Vagina (tissue), 2 donors: ENCODE data around the gene RSRC2. TPM values are rescaled to one million over a fixed set of nuclear protein-coding genes. Genes with fewer than 3 reads are reported as not detected.
A peak's percentile ranks its signal among the peaks of the same experiment; 100 is the strongest.

Source experiments
- DNase-seq, 2 donors: peaks; one replicate each; pipeline ENCODE4 v3.0.0-alpha.2; 2017; ENCODE audit errors: extremely low spot score in 2 of 2
- H3K27ac ChIP-seq: fragments of 200-600 bp; sonication (generic); one replicate; pipeline ENCODE4 v1.5.1; 2019
- H3K27me3 ChIP-seq: fragments of 200-600 bp; sonication (generic); one replicate; pipeline ENCODE4 v1.5.1; 2019
- H3K36me3 ChIP-seq, 2 donors: fragments of 200-600 bp; sonication (generic); one replicate each; pipeline ENCODE4 v1.5.1; 2017 to 2019
- H3K4me1 ChIP-seq: fragments of 200-600 bp; sonication (generic); one replicate; pipeline ENCODE4 v1.5.1; 2019
- H3K4me3 ChIP-seq, 2 donors: fragments of 200-600 bp; sonication (generic); 1 replicate in 1 of 2; 2 replicates in 1 of 2; pipeline ENCODE4 v1.5.1; 2016 to 2019
- H3K9me3 ChIP-seq: fragments of 200-600 bp; sonication (generic); one replicate; pipeline ENCODE4 v1.5.1; 2019
- POLR2A ChIP-seq, 2 donors: fragments of 450-650 bp; IDR thresholded peaks; one replicate each; pipeline ENCODE4 v1.6.1; 2017; ENCODE audit warnings: antibody characterized with exemption in 2 of 2, mild to moderate bottlenecking in 2 of 2, moderate library complexity in 2 of 2
- POLR2AphosphoS5 ChIP-seq, 2 donors: sonication (generic); formaldehyde crosslinking; IDR thresholded peaks; one replicate each; pipeline ENCODE4 v1.9.0; 2017; ENCODE audit warnings: antibody characterized with exemption in 2 of 2, mild to moderate bottlenecking in 2 of 2, low read depth in 1 of 2; ENCODE audit not compliant: insufficient read depth in 1 of 2
- intact Hi-C: fragments of 100-400 bp; cut with DNase I; formaldehyde crosslinking; loops from one replicate; pipeline ENCODE4 v1.15.1; 2023
- total RNA-seq: library from RNA; depleted of rRNA; stranded (reverse); fragments of >200 nt; gene quantifications from one replicate; pipeline ENCODE4 v1.2.3, GENCODE V29; 2016
- TF ChIP-seq, protein P1 (sequence below), 3 experiments: fragments of 450-650 bp in 2 of 3; fragments of 200-600 bp in 1 of 3; sonication (generic) in 1 of 3; IDR thresholded peaks; one replicate each; pipeline ENCODE4 v1.5.1; 2017 to 2019; ENCODE audit warnings: antibody characterized with exemption in 3 of 3, mild to moderate bottlenecking in 2 of 3, moderate library complexity in 2 of 3

Gene RSRC2
- total RNA-seq, 1 donor from 2014 or later = 93.3 TPM

DNA sequence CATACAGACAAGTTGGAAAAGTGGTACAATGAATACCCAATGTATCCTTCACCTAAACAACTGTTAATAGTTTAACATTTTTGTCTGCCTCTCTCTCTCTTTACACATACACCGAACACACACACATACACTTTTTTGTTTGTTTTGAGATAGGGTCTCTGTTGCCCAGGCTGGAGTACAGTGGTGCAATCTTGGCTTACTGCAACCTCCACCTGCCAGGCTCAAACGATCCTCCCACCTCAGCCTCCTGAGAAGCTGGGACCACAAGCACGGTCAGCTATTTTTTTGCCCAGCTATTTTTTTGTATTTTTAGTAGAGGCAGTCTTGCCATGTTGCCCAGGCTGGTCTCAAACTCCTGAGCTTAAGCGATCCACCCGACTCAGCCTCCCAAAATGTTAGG is 42.8 kb downstream of the RSRC2 start:
- no peaks in the 10 kb centered on the region for H3K9me3 ChIP-seq
- no peak for DNase-seq
- TF ChIP-seq POLR2AphosphoS5 (IDR thresholded peaks at IDR 0.05; ENCODE audit: insufficient read depth in 1 of 2, low read depth in 1 of 2) (no peak), POLR2A (IDR thresholded peaks at IDR 0.05) (no peak)
- TF ChIP-seq, protein P1, sequence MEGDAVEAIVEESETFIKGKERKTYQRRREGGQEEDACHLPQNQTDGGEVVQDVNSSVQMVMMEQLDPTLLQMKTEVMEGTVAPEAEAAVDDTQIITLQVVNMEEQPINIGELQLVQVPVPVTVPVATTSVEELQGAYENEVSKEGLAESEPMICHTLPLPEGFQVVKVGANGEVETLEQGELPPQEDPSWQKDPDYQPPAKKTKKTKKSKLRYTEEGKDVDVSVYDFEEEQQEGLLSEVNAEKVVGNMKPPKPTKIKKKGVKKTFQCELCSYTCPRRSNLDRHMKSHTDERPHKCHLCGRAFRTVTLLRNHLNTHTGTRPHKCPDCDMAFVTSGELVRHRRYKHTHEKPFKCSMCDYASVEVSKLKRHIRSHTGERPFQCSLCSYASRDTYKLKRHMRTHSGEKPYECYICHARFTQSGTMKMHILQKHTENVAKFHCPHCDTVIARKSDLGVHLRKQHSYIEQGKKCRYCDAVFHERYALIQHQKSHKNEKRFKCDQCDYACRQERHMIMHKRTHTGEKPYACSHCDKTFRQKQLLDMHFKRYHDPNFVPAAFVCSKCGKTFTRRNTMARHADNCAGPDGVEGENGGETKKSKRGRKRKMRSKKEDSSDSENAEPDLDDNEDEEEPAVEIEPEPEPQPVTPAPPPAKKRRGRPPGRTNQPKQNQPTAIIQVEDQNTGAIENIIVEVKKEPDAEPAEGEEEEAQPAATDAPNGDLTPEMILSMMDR (IDR thresholded peaks at IDR 0.05) = no peak
- H3K27ac ChIP-seq = no peak overlapping the region
- no peaks in the 10 kb centered on the region for H3K4me1 ChIP-seq
- H3K36me3 ChIP-seq = peaks cover 0 to 86% of the 10 kb centered on the region in 2 donors
- intact Hi-C loops = no loop called here
- no peak overlapping the region for H3K4me3 ChIP-seq
- H3K27me3 ChIP-seq = no peaks in the 10 kb centered on the region

DNA sequence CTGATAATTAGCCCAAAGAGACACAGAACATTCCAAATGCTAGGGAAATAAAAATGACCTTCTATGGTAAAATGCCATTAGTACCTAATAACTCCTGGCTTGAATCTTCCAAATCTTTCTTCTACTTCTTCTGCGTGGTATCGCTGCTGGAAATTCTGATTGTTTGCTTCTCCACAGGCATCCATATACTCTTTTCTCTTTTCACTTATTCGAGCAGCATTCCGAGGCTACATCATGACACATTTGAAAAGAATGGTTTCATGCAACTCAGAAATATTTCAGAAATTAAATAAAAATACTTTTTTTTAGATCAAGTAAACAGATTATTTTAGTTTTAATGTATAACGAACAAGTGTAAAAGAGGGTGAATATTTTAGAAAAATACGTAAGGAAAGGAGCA is 44.9 kb downstream of the RSRC2 start:
- no peak overlapping the region for H3K4me3 ChIP-seq
- H3K4me1 ChIP-seq = no peaks in the 10 kb centered on the region
- intact Hi-C loops = no loop called here
- H3K36me3 ChIP-seq = peaks cover 0 to 87% of the 10 kb centered on the region in 2 donors
- no peak for TF ChIP-seq POLR2AphosphoS5 (IDR thresholded peaks at IDR 0.05; ENCODE audit: insufficient read depth in 1 of 2, low read depth in 1 of 2)
- H3K9me3 ChIP-seq = no peaks in the 10 kb centered on the region
- no peaks in the 10 kb centered on the region for H3K27me3 ChIP-seq
- no peak overlapping the region for H3K27ac ChIP-seq
- DNase-seq = no peak

DNA sequence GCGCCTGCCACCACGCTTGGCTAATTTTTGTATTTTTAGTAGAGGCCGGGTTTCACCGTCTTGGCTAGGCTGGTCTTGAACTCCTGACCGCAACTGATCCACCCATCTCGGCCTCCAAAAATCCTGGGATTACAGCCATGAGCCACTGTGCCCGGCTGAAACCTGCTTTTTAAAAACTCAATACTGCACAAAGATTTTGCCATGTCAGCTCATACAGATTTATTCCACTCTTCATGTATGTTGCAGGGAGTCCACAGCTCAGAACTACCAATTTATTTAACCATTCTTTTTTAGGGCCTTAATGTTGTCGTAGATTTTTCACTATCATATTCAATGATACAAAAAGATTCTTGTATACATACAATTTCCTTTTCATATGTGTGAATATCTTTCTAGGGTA is 46.0 kb downstream of the RSRC2 start:
- intact Hi-C loops = no loop called here
- Histone ChIP-seq H3K4me1 (no peaks in the 10 kb centered on the region), H3K9me3 (no peaks in the 10 kb centered on the region), H3K27ac (no peak overlapping the region), H3K27me3 (no peaks in the 10 kb centered on the region), H3K4me3 (no peak overlapping the region), H3K36me3 (peaks cover 0 to 88% of the 10 kb centered on the region in 2 donors)
- no peak for DNase-seq
- TF ChIP-seq, protein P1 (IDR thresholded peaks at IDR 0.05) = no peak
- TF ChIP-seq POLR2AphosphoS5 (IDR thresholded peaks at IDR 0.05; ENCODE audit: insufficient read depth in 1 of 2, low read depth in 1 of 2) = no peak

DNA sequence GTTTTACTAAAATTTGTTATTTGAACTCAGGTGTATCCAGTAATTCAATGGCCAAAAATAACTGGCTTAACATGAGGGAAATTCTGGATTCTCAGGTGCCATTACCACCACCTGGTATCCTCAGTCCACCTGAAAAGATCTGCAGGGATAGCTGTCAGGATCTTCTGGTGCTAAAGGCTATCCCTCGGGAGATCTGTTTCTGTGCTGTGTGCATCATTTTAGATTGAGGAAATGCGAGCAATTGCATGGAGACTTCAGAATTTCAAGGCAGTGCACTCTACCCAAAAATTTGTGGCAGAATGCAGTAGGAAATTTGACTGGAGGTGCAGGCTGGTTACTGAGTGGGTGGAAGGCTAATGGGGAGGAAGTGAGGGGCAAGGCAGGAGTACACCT is 52.4 kb downstream of the RSRC2 start:
- H3K27me3 ChIP-seq = no peaks in the 10 kb centered on the region
- no peak for DNase-seq
- H3K27ac ChIP-seq = no peak overlapping the region
- intact Hi-C loops = no loop called here
- H3K4me1 ChIP-seq = peaks cover 9% of the 10 kb centered on the region
- H3K4me3 ChIP-seq = no peak overlapping the region
- no peak for TF ChIP-seq POLR2AphosphoS5 (IDR thresholded peaks at IDR 0.05; ENCODE audit: insufficient read depth in 1 of 2, low read depth in 1 of 2)
- TF ChIP-seq, protein P1 (IDR thresholded peaks at IDR 0.05) = no peak
- TF ChIP-seq POLR2A (IDR thresholded peaks at IDR 0.05) = no peak
- peaks cover 0 to 62% of the 10 kb centered on the region in 2 donors for H3K36me3 ChIP-seq
- H3K9me3 ChIP-seq = no peaks in the 10 kb centered on the region

DNA sequence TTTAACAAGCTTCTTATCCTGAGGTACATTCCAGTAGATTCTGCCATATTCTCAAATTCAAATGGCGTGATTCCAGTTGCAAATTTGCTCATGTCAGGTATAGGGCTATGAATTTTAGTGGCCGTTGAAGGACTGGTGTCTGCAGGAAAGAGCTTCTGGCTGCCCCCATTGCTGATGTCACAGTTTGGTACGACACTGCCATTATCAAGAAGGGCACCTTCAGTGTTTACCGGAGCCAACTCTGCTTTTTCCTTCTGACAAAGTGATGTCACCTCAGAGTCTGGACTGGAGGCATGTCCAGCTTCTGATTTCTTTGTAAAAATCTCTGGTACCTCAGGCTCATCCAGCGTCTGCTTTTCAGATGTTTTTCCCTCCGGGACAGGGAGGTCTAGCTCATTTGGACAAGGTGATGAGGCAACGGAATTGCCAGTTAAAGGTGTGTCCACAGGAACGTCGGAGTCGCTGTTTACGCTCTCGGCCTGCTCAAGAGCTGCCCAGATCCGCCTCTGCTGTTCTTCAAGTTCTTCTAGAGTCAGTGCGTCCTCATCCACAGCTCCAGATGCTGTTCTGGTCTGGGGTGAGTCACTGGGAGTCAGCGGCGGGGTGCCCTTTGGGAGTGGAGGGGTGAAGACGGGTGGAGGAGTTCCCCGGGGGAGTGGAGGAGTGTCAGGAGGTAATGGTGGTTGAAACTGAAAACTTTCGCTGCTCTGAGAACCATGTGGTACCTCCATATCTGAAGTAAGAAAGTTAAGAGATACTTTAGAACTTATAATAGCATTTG is 53.0 kb downstream of the RSRC2 start:
- no peaks in the 10 kb centered on the region for H3K9me3 ChIP-seq
- H3K27ac ChIP-seq = peak overlapping the region; percentile 44
- no peak overlapping the region for H3K4me3 ChIP-seq
- peaks cover 0 to 56% of the 10 kb centered on the region in 2 donors for H3K36me3 ChIP-seq
- peaks cover 9% of the 10 kb centered on the region for H3K4me1 ChIP-seq
- H3K27me3 ChIP-seq = no peaks in the 10 kb centered on the region
- intact Hi-C loops = no loop called here
- DNase-seq = no peak
- TF ChIP-seq POLR2AphosphoS5 (IDR thresholded peaks at IDR 0.05; ENCODE audit: insufficient read depth in 1 of 2, low read depth in 1 of 2) = peak in 1 of 2 donors; percentile 24
- no peak for TF ChIP-seq POLR2A (IDR thresholded peaks at IDR 0.05)
